HepG2 (cell line): ENCODE data around the gene GLE1. TPM values are rescaled to one million over a fixed set of nuclear protein-coding genes. Genes with fewer than 3 reads are reported as not detected.

Experiments used
- AGO1 ChIP-seq: fragments of 200-400 bp; formaldehyde crosslinking; IDR thresholded peaks from 2 replicates; pipeline ENCODE4 v1.6.1; 2017; ENCODE audit warnings: mild to moderate bottlenecking, low read depth, low read length, moderate library complexity; ENCODE audit not compliant: poor library complexity, severe bottlenecking
- FOXO4 ChIP-seq: sonication (generic); formaldehyde crosslinking; conservative IDR thresholded peaks from 2 replicates; pipeline ENCODE4 v1.8.1; 2023; ENCODE audit warnings: missing genetic modification reagents
- NAIF1 ChIP-seq: sonication (generic); formaldehyde crosslinking; IDR thresholded peaks from 2 replicates; pipeline ENCODE4 v1.5.0; 2020; ENCODE audit warnings: mild to moderate bottlenecking, missing genetic modification reagents, borderline replicate concordance
- POLR2G ChIP-seq: fragments of 200-400 bp; formaldehyde crosslinking; IDR thresholded peaks from 2 replicates; pipeline ENCODE4 v1.6.1; 2018; ENCODE audit warnings: mild to moderate bottlenecking, low read depth, low read length, moderate library complexity
- REST ChIP-seq, 2 experiments: IDR thresholded peaks; 2 replicates each; pipeline ENCODE4 v1.6.1; 2011 to 2012; ENCODE audit warnings: low read length in 2 of 2, borderline replicate concordance in 1 of 2, low read depth in 1 of 2, mild to moderate bottlenecking in 1 of 2, moderate library complexity in 1 of 2
- SOX13 ChIP-seq, 3 experiments: fragments of 450-650 bp in 1 of 3; sonication (generic) in 1 of 3; formaldehyde crosslinking in 1 of 3; IDR thresholded peaks in 2 of 3; conservative IDR thresholded peaks in 1 of 3; 2 replicates each; pipeline versions ENCODE4 v1.5.0 to v1.6.1; 2016 to 2020; ENCODE audit warnings: antibody characterized with exemption in 1 of 3, mild to moderate bottlenecking in 1 of 3, missing compliant biosample characterization in 1 of 3, missing genetic modification reagents in 1 of 3, moderate library complexity in 1 of 3
- TSC22D2 ChIP-seq: sonication (generic); formaldehyde crosslinking; IDR thresholded peaks from 2 replicates; pipeline ENCODE4 v1.5.1; 2020; ENCODE audit warnings: missing genetic modification reagents, mild to moderate bottlenecking, borderline replicate concordance
- ZGPAT ChIP-seq: IDR thresholded peaks from 2 replicates; pipeline ENCODE4 v1.6.1; 2016; ENCODE audit warnings: mild to moderate bottlenecking
- ZNF260 ChIP-seq: sonication (generic); formaldehyde crosslinking; IDR thresholded peaks from 2 replicates; pipeline ENCODE4 v1.4.0; 2020; ENCODE audit warnings: missing genetic modification reagents, low read depth, mild to moderate bottlenecking, borderline replicate concordance
- ZNF607 ChIP-seq: sonication (generic); formaldehyde crosslinking; IDR thresholded peaks from 2 replicates; pipeline ENCODE4 v1.5.1; 2020; ENCODE audit warnings: missing genetic modification reagents, mild to moderate bottlenecking, borderline replicate concordance
- polyA plus RNA-seq, 8 experiments: library from polyadenylated mRNA; depleted of rRNA in 3 of 8; stranded (reverse) in 7 of 8; unstranded in 1 of 8; fragments of >200 nt; fragmentation: Illumina TruSeq in 4 of 8; extraction: Trizol in 4 of 8; gene quantifications; 2 replicates each; pipeline versions ENCODE4 v1.2.1 to v1.2.3, GENCODE V29; 2011 to 2016; ENCODE audit warnings: low read depth in 4 of 8, missing spikeins in 1 of 8, mixed read lengths in 1 of 8; ENCODE audit not compliant: insufficient read depth in 1 of 8
- total RNA-seq, 5 experiments: library from RNA; depleted of rRNA; stranded (reverse); fragments of >200 nt; fragmentation: Illumina TruSeq; extraction: Trizol; gene quantifications; 2 replicates each; pipeline ENCODE4 v1.2.3, GENCODE V29; 2016; ENCODE audit warnings: low read depth in 1 of 5
- TF ChIP-seq, protein P1 (sequence below): sonication (generic); formaldehyde crosslinking; IDR thresholded peaks from 2 replicates; pipeline ENCODE4 v1.5.0; 2020; ENCODE audit warnings: mild to moderate bottlenecking, missing genetic modification reagents, borderline replicate concordance

GLE1 gene
- total and polyA plus RNA-seq, 2 of the 13 experiments (the other 11 are each of a cell fraction or from before 2014, with no cell fraction given): 14.7 to 28.8 TPM

- TF ChIP-seq, protein P1, sequence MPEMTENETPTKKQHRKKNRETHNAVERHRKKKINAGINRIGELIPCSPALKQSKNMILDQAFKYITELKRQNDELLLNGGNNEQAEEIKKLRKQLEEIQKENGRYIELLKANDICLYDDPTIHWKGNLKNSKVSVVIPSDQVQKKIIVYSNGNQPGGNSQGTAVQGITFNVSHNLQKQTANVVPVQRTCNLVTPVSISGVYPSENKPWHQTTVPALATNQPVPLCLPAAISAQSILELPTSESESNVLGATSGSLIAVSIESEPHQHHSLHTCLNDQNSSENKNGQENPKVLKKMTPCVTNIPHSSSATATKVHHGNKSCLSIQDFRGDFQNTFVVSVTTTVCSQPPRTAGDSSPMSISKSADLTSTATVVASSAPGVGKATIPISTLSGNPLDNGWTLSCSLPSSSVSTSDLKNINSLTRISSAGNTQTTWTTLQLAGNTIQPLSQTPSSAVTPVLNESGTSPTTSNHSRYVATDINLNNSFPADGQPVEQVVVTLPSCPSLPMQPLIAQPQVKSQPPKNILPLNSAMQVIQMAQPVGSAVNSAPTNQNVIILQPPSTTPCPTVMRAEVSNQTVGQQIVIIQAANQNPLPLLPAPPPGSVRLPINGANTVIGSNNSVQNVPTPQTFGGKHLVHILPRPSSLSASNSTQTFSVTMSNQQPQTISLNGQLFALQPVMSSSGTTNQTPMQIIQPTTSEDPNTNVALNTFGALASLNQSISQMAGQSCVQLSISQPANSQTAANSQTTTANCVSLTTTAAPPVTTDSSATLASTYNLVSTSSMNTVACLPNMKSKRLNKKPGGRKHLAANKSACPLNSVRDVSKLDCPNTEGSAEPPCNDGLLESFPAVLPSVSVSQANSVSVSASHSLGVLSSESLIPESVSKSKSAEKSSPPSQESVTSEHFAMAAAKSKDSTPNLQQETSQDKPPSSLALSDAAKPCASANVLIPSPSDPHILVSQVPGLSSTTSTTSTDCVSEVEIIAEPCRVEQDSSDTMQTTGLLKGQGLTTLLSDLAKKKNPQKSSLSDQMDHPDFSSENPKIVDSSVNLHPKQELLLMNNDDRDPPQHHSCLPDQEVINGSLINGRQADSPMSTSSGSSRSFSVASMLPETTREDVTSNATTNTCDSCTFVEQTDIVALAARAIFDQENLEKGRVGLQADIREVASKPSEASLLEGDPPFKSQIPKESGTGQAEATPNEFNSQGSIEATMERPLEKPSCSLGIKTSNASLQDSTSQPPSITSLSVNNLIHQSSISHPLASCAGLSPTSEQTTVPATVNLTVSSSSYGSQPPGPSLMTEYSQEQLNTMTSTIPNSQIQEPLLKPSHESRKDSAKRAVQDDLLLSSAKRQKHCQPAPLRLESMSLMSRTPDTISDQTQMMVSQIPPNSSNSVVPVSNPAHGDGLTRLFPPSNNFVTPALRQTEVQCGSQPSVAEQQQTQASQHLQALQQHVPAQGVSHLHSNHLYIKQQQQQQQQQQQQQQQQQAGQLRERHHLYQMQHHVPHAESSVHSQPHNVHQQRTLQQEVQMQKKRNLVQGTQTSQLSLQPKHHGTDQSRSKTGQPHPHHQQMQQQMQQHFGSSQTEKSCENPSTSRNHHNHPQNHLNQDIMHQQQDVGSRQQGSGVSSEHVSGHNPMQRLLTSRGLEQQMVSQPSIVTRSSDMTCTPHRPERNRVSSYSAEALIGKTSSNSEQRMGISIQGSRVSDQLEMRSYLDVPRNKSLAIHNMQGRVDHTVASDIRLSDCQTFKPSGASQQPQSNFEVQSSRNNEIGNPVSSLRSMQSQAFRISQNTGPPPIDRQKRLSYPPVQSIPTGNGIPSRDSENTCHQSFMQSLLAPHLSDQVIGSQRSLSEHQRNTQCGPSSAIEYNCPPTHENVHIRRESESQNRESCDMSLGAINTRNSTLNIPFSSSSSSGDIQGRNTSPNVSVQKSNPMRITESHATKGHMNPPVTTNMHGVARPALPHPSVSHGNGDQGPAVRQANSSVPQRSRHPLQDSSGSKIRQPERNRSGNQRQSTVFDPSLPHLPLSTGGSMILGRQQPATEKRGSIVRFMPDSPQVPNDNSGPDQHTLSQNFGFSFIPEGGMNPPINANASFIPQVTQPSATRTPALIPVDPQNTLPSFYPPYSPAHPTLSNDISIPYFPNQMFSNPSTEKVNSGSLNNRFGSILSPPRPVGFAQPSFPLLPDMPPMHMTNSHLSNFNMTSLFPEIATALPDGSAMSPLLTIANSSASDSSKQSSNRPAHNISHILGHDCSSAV: no peak
- TF ChIP-seq REST (IDR thresholded peaks at IDR 0.05; ENCODE audit: borderline replicate concordance in 1 of 2, low read depth in 1 of 2, low read length in 2 of 2): peak in 1 of 2 experiments; percentile 30; a peak in 1 of 4 replicates
- TF ChIP-seq SOX13 (IDR thresholded peaks at IDR 0.05): no peak
- TF ChIP-seq SOX13 (CRISPR knock-in tag; conservative IDR thresholded peaks at IDR 0.05 in 1 of 2, IDR thresholded peaks at IDR 0.05 in 1 of 2): 0 out of 4 replicates have a peak, but pooled peaks of 1 of the 2 experiments have one; percentile 30
- TF ChIP-seq TSC22D2 (CRISPR knock-in tag): peak; percentile 92
- TF ChIP-seq ZNF607 (CRISPR knock-in tag): peak; percentile 78
- TF ChIP-seq FOXO4 (CRISPR knock-in tag): 0 out of 2 replicates have a peak, but pooled peaks have one; percentile 31
- peak; percentile 70; the same call in 1 of the 2 replicates for TF ChIP-seq ZGPAT (CRISPR knock-in tag)
- TF ChIP-seq AGO1: peak; percentile 61
- TF ChIP-seq NAIF1 (CRISPR knock-in tag): 0 out of 2 replicates have a peak, but pooled peaks have one; percentile 11
- peak; percentile 98 for TF ChIP-seq POLR2G
- no peak for TF ChIP-seq ZNF260 (CRISPR knock-in tag)
These were observed 47.7 kb downstream of the GLE1 start, which contains the start of gene SPTAN1 (continued) for GRCh38 chr9:128552153-128552743.
